Measurements from ENCODE around the gene LAP3. TPM values are rescaled to one million over a fixed set of nuclear protein-coding genes. Genes with fewer than 3 reads are reported as not detected.
"Not testable (repeated sequence)": the region's sequence is repeated elsewhere in the genome, so short reads cannot be mapped to it uniquely, and the experiment has no call there.

The LAP3 gene
- total and polyA plus RNA-seq, 3 experiments from 2014 or later: 49.6 to 93.0 (median 89.0) TPM

- no peak for DNase-seq
- Histone ChIP-seq H3K27me3 (ENCODE audit: insufficient read depth, low read length, poor library complexity, severe bottlenecking) (no peaks in the 10 kb centered on the region), H3K4me3 (ENCODE audit: low read length) (no peak overlapping the region), H3K9me3 (ENCODE audit: low read length) (no peaks in the 10 kb centered on the region), H3K27ac (ENCODE audit: low read depth, low read length) (no peak overlapping the region), H3K4me1 (ENCODE audit: insufficient read depth, low read length) (no peaks in the 10 kb centered on the region), H3K36me3 (ENCODE audit: insufficient read depth, low read length) (no peaks in the 10 kb centered on the region)
- Mint-ChIP-seq H3K27me3 (peaks cover 0 to 5% of the 10 kb centered on the region in 2 donors), H3K4me1 (no peaks in the 10 kb centered on the region), H3K4me3 (no peak overlapping the region), H3K9me3 (no peaks in the 10 kb centered on the region), H3K36me3 (no peaks in the 10 kb centered on the region), H3K27ac (no peak overlapping the region)
- ChIA-PET POLR2A (no interaction called here), CTCF (interaction anchor here (1.4 to 1.8 kb wide), 2 partner anchors 14 to 18 kb away, joined by 3 to 6 read pairs; no protein-coding TSS in a partner anchor)
Observed at GRCh38 chr4:17567271-17567670, 9.7 kb upstream of the LAP3 start.

GRCh38 chr4:17574206-17574605, 2.8 kb upstream of the LAP3 start:
- Mint-ChIP-seq H3K4me1 (peaks cover 18 to 25% (median 19%) of the 10 kb centered on the region in 3 donors), H3K27me3 (peaks cover 0 to 2% of the 10 kb centered on the region in 2 donors), H3K9me3 (peaks cover 0 to 2% (median 0%) of the 10 kb centered on the region in 5 donors), H3K27ac (peak overlapping the region in 3 of 8 donors; percentile 47 to 72 (median 57)), H3K36me3 (peaks cover 0 to 20% (median 0%) of the 10 kb centered on the region in 3 donors), H3K4me3 (peak overlapping the region in 1 of 7 donors; percentile 41)
- Histone ChIP-seq H3K36me3 (ENCODE audit: insufficient read depth, low read length) (no peaks in the 10 kb centered on the region), H3K4me1 (ENCODE audit: insufficient read depth, low read length) (peaks cover 19% of the 10 kb centered on the region), H3K27me3 (ENCODE audit: insufficient read depth, low read length, poor library complexity, severe bottlenecking) (no peaks in the 10 kb centered on the region), H3K4me3 (ENCODE audit: low read length) (no peak overlapping the region), H3K9me3 (ENCODE audit: low read length) (no peaks in the 10 kb centered on the region), H3K27ac (ENCODE audit: low read depth, low read length) (no peak overlapping the region)
- ChIA-PET POLR2A (no interaction called here), CTCF (interaction anchor here (1.6 to 2.7 kb wide), 2 partner anchors 25 to 40 kb away, joined by 5 to 8 read pairs; partner anchors contain the start of gene MED28)
- DNase-seq: no peak

- H3K27me3 Mint-ChIP-seq; H3K36me3 ChIP-seq (ENCODE audit: insufficient read depth, low read length); H3K27ac ChIP-seq (ENCODE audit: low read depth, low read length); H3K9me3 ChIP-seq (ENCODE audit: low read length); H3K9me3 Mint-ChIP-seq; H3K27me3 ChIP-seq (ENCODE audit: insufficient read depth, low read length, poor library complexity, severe bottlenecking); H3K4me3 ChIP-seq (ENCODE audit: low read length); DNase-seq; POLR2A ChIA-PET; H3K4me3 Mint-ChIP-seq: not testable (repeated sequence)
- Mint-ChIP-seq H3K4me1 (peaks cover 22 to 34% (median 25%) of the 10 kb centered on the region in 3 donors), H3K27ac (peak overlapping the region in 1 of 8 donors; percentile 96), H3K36me3 (peaks cover 0 to 24% (median 0%) of the 10 kb centered on the region in 3 donors)
- H3K4me1 ChIP-seq (ENCODE audit: insufficient read depth, low read length): peaks cover 23% of the 10 kb centered on the region
- CTCF ChIA-PET: interaction anchor here (1.1 to 2.7 kb wide), 3 partner anchors 26 to 61 kb away, joined by 3 to 8 read pairs (median 5); partner anchors contain the start of gene MED28
Observed at GRCh38 chr4:17575177-17575576, 1.8 kb upstream of the LAP3 start.

GRCh38 chr4:17577665-17578481, 875 bp downstream of the LAP3 start:
- Histone ChIP-seq H3K27ac (ENCODE audit: low read depth, low read length) (peak overlapping the region; percentile 95), H3K4me1 (ENCODE audit: insufficient read depth, low read length) (peaks cover 23% of the 10 kb centered on the region), H3K27me3 (ENCODE audit: insufficient read depth, low read length, poor library complexity, severe bottlenecking) (no peaks in the 10 kb centered on the region), H3K36me3 (ENCODE audit: insufficient read depth, low read length) (peaks cover 15% of the 10 kb centered on the region), H3K4me3 (ENCODE audit: low read length) (peak overlapping the region; percentile 87), H3K9me3 (ENCODE audit: low read length) (no peaks in the 10 kb centered on the region)
- peak in 1 of 5 donors; percentile 13 for DNase-seq
- H3K4me3 Mint-ChIP-seq: peak overlapping the region; percentile 88 to 95 (median 93)
- peak overlapping the region; percentile 96 to 100 (median 98) for H3K27ac Mint-ChIP-seq
- H3K4me1 Mint-ChIP-seq: peaks cover 25 to 43% (median 36%) of the 10 kb centered on the region in 3 donors
- peaks cover 0 to 2% (median 0%) of the 10 kb centered on the region in 5 donors for H3K9me3 Mint-ChIP-seq
- CTCF ChIA-PET: interaction anchor here (1.1 to 1.2 kb wide), 2 partner anchors 10 to 37 kb away, joined by 3 to 9 read pairs; partner anchors contain the start of gene MED28
- H3K36me3 Mint-ChIP-seq: peaks cover 0 to 50% (median 2%) of the 10 kb centered on the region in 3 donors
- POLR2A ChIA-PET: interaction anchor here (2.5 kb wide), 1 partner anchor 36 kb away, joined by 22 read pairs; the partner anchor contains the start of gene MED28
- H3K27me3 Mint-ChIP-seq: peaks cover 0 to 2% of the 10 kb centered on the region in 2 donors

GRCh38 chr4:17578482-17578891, 1.5 kb downstream of the LAP3 start:
- H3K27ac Mint-ChIP-seq: peak overlapping the region; percentile 96 to 100 (median 98)
- peak in 2 of 5 donors; percentile 14 to 30 for DNase-seq
- Histone ChIP-seq H3K4me1 (ENCODE audit: insufficient read depth, low read length) (peaks cover 23% of the 10 kb centered on the region), H3K4me3 (ENCODE audit: low read length) (peak overlapping the region; percentile 87), H3K36me3 (ENCODE audit: insufficient read depth, low read length) (peaks cover 21% of the 10 kb centered on the region), H3K27ac (ENCODE audit: low read depth, low read length) (peak overlapping the region; percentile 95), H3K9me3 (ENCODE audit: low read length) (no peaks in the 10 kb centered on the region), H3K27me3 (ENCODE audit: insufficient read depth, low read length, poor library complexity, severe bottlenecking) (no peaks in the 10 kb centered on the region)
- ChIA-PET POLR2A (interaction anchor here (2.5 kb wide), 1 partner anchor 36 kb away, joined by 22 read pairs; the partner anchor contains the start of gene MED28), CTCF (interaction anchor here (1.1 to 1.2 kb wide), 2 partner anchors 9 to 36 kb away, joined by 3 to 9 read pairs; partner anchors contain the start of gene MED28)
- H3K27me3 Mint-ChIP-seq: peaks cover 0 to 2% of the 10 kb centered on the region in 2 donors
- H3K9me3 Mint-ChIP-seq: peaks cover 0 to 2% (median 0%) of the 10 kb centered on the region in 5 donors
- H3K36me3 Mint-ChIP-seq: peaks cover 0 to 56% (median 2%) of the 10 kb centered on the region in 3 donors
- H3K4me1 Mint-ChIP-seq: peaks cover 25 to 43% (median 36%) of the 10 kb centered on the region in 3 donors
- H3K4me3 Mint-ChIP-seq: peak overlapping the region; percentile 88 to 95 (median 93)

- CTCF ChIA-PET: no interaction called here
Observed at GRCh38 chr4:17580969-17581368, 4.0 kb downstream of the LAP3 start.

GRCh38 chr4:17583276-17583675, 6.3 kb downstream of the LAP3 start:
- Mint-ChIP-seq H3K27me3 (no peaks in the 10 kb centered on the region), H3K4me1 (peaks cover 18 to 30% (median 26%) of the 10 kb centered on the region in 3 donors), H3K9me3 (no peaks in the 10 kb centered on the region), H3K4me3 (no peak overlapping the region), H3K27ac (no peak overlapping the region), H3K36me3 (peaks cover 7 to 85% (median 22%) of the 10 kb centered on the region in 3 donors)
- Histone ChIP-seq H3K9me3 (ENCODE audit: low read length) (no peaks in the 10 kb centered on the region), H3K36me3 (ENCODE audit: insufficient read depth, low read length) (peaks cover 54% of the 10 kb centered on the region), H3K4me1 (ENCODE audit: insufficient read depth, low read length) (peaks cover 14% of the 10 kb centered on the region), H3K27ac (ENCODE audit: low read depth, low read length) (no peak overlapping the region), H3K27me3 (ENCODE audit: insufficient read depth, low read length, poor library complexity, severe bottlenecking) (no peaks in the 10 kb centered on the region), H3K4me3 (ENCODE audit: low read length) (no peak overlapping the region)
- no peak for DNase-seq
- CTCF ChIA-PET: no interaction called here
- POLR2A ChIA-PET: no interaction called here

More at GRCh38 chr4:17580969-17581368, 4.0 kb downstream of the LAP3 start:
- peaks cover 0 to 2% of the 10 kb centered on the region in 2 donors for H3K27me3 Mint-ChIP-seq
- peak overlapping the region in 2 of 8 donors; percentile 82 to 96 for H3K27ac Mint-ChIP-seq
- no peak overlapping the region for H3K4me3 Mint-ChIP-seq
- H3K4me1 Mint-ChIP-seq: peaks cover 25 to 41% (median 36%) of the 10 kb centered on the region in 3 donors
- Histone ChIP-seq H3K36me3 (ENCODE audit: insufficient read depth, low read length) (peaks cover 43% of the 10 kb centered on the region), H3K27me3 (ENCODE audit: insufficient read depth, low read length, poor library complexity, severe bottlenecking) (no peaks in the 10 kb centered on the region), H3K27ac (ENCODE audit: low read depth, low read length) (no peak overlapping the region), H3K4me3 (ENCODE audit: low read length) (no peak overlapping the region), H3K4me1 (ENCODE audit: insufficient read depth, low read length) (peaks cover 23% of the 10 kb centered on the region), H3K9me3 (ENCODE audit: low read length) (no peaks in the 10 kb centered on the region)
- H3K36me3 Mint-ChIP-seq: peaks cover 4 to 81% (median 12%) of the 10 kb centered on the region in 3 donors
- peaks cover 0 to 2% (median 0%) of the 10 kb centered on the region in 5 donors for H3K9me3 Mint-ChIP-seq
- no peak for DNase-seq
- POLR2A ChIA-PET: no interaction called here
